Measurements from ENCODE around the gene PARP14. TPM values are rescaled to one million over a fixed set of nuclear protein-coding genes. Genes with fewer than 3 reads are reported as not detected.
"Not testable (repeated sequence)": the region's sequence is repeated elsewhere in the genome, so short reads cannot be mapped to it uniquely, and the experiment has no call there.

The PARP14 gene
- polyA plus RNA-seq, 3 donors, result 22.1 to 26.8 (median 22.6) TPM

GRCh38 chr3:122710616-122711251 is 30.1 kb downstream of the PARP14 start:
- DNase-seq (ENCODE audit: low read depth in 3 of 3, low spot score in 2 of 3), result not testable (repeated sequence)

- no peak for DNase-seq (ENCODE audit: low read depth in 3 of 3, low spot score in 2 of 3)
These were observed 33.6 kb downstream of the PARP14 start for GRCh38 chr3:122714273-122714672.

GRCh38 chr3:122716667-122717066 is 36.0 kb downstream of the PARP14 start:
- no peak for DNase-seq (ENCODE audit: low read depth in 3 of 3, low spot score in 2 of 3)

GRCh38 chr3:122719273-122719921 is 38.8 kb downstream of the PARP14 start:
- no peak for DNase-seq (ENCODE audit: low read depth in 3 of 3, low spot score in 2 of 3)

GRCh38 chr3:122725106-122725505 is 44.5 kb downstream of the PARP14 start:
- no peak for DNase-seq (ENCODE audit: low read depth in 3 of 3, low spot score in 2 of 3)

- DNase-seq (ENCODE audit: low read depth in 3 of 3, low spot score in 2 of 3), result no peak
These were observed 46.7 kb downstream of the PARP14 start for GRCh38 chr3:122727294-122727693.

GRCh38 chr3:122727766-122728165 is 47.1 kb downstream of the PARP14 start:
- DNase-seq (ENCODE audit: low read depth in 3 of 3, low spot score in 2 of 3), result no peak

GRCh38 chr3:122728186-122728585 is 47.5 kb downstream of the PARP14 start:
- no peak for DNase-seq (ENCODE audit: low read depth in 3 of 3, low spot score in 2 of 3)

GRCh38 chr3:122728756-122729514 is 48.3 kb downstream of the PARP14 start:
- no peak for DNase-seq (ENCODE audit: low read depth in 3 of 3, low spot score in 2 of 3)

GRCh38 chr3:122730240-122730639 is 49.6 kb downstream of the PARP14 start:
- DNase-seq (ENCODE audit: low read depth in 3 of 3, low spot score in 2 of 3), result no peak

GRCh38 chr3:122732682-122733525 is 52.3 kb downstream of the PARP14 start:
- not testable (repeated sequence) for DNase-seq (ENCODE audit: low read depth in 3 of 3, low spot score in 2 of 3)

GRCh38 chr3:122739172-122739571 is 58.5 kb downstream of the PARP14 start:
- DNase-seq (ENCODE audit: low read depth in 3 of 3, low spot score in 2 of 3), result no peak

- no peak for DNase-seq (ENCODE audit: low read depth in 3 of 3, low spot score in 2 of 3)
These were observed 61.6 kb downstream of the PARP14 start for GRCh38 chr3:122742234-122742633.

- DNase-seq (ENCODE audit: low read depth in 3 of 3, low spot score in 2 of 3), result no peak
These were observed 63.0 kb downstream of the PARP14 start for GRCh38 chr3:122743581-122744120.

- no peak for DNase-seq (ENCODE audit: low read depth in 3 of 3, low spot score in 2 of 3)
These were observed 64.9 kb downstream of the PARP14 start for GRCh38 chr3:122745369-122746021.

GRCh38 chr3:122747295-122747694 is 66.7 kb downstream of the PARP14 start:
- not testable (repeated sequence) for DNase-seq (ENCODE audit: low read depth in 3 of 3, low spot score in 2 of 3)

GRCh38 chr3:122748347-122748746 is 67.7 kb downstream of the PARP14 start:
- DNase-seq (ENCODE audit: low read depth in 3 of 3, low spot score in 2 of 3), result no peak

GRCh38 chr3:122754929-122755328 is 74.3 kb downstream of the PARP14 start:
- DNase-seq (ENCODE audit: low read depth in 3 of 3, low spot score in 2 of 3), result no peak

- DNase-seq (ENCODE audit: low read depth in 3 of 3, low spot score in 2 of 3), result no peak
These were observed 74.9 kb downstream of the PARP14 start for GRCh38 chr3:122755491-122755890.

Measured in right renal cortex interstitium (tissue), 3 donors.